Esophagus squamous epithelium (tissue), 4 donors: ENCODE results near the gene APOL5.

ENCODE experiments used
- POLR2A ChIP-seq, 4 donors: fragments of 450-650 bp; IDR thresholded peaks; one replicate each; pipeline ENCODE4 v1.6.1; 2017; ENCODE audit warnings: antibody characterized with exemption in 4 of 4, mild to moderate bottlenecking in 4 of 4, moderate library complexity in 3 of 4
- TF ChIP-seq, protein P1 (sequence below), 6 experiments: fragments of 450-650 bp in 4 of 6; fragments of 200-600 bp in 2 of 6; sonication (generic) in 2 of 6; IDR thresholded peaks; one replicate each; pipeline ENCODE4 v1.5.1; 2016 to 2019; ENCODE audit warnings: antibody characterized with exemption in 6 of 6, mild to moderate bottlenecking in 4 of 6, moderate library complexity in 4 of 6

DNA sequence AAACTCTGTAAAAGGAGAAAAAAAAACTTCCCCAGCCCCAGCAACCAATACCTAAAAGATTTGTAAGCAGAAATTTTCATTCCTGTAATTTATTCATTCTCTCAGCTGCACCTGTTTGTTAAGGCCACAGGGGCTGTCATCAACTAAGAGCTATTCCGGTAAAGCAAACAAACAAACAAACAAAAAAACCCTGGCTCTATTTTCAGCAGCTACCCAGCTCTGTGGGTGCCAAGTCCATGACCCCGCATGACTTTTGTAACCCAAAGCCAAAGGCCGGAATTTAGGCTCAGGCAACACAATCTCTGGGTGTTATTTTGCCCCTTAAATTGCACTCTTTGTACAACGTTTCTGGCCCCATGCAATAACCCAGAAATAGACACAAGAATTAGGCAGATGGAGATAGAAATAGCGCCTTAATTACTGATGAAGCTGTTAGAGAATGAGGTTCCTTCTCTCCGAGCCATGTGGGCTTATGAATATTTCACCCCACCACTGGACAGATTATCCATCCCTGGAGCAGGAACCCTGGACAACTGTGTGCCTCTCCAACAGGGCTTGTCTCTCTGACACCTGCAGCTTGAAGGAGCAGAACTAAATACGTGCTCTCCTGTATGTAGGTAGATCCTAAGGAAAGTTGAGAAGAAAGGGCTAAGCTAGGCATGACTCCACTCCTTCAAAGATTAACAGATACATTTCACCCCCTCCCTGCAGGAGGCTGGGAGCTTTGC is 40.0 kb upstream of the APOL5 start:
- TF ChIP-seq POLR2A (IDR thresholded peaks at IDR 0.05): no peak
- TF ChIP-seq, protein P1, sequence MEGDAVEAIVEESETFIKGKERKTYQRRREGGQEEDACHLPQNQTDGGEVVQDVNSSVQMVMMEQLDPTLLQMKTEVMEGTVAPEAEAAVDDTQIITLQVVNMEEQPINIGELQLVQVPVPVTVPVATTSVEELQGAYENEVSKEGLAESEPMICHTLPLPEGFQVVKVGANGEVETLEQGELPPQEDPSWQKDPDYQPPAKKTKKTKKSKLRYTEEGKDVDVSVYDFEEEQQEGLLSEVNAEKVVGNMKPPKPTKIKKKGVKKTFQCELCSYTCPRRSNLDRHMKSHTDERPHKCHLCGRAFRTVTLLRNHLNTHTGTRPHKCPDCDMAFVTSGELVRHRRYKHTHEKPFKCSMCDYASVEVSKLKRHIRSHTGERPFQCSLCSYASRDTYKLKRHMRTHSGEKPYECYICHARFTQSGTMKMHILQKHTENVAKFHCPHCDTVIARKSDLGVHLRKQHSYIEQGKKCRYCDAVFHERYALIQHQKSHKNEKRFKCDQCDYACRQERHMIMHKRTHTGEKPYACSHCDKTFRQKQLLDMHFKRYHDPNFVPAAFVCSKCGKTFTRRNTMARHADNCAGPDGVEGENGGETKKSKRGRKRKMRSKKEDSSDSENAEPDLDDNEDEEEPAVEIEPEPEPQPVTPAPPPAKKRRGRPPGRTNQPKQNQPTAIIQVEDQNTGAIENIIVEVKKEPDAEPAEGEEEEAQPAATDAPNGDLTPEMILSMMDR (IDR thresholded peaks at IDR 0.05): no peak
